Stimulated activated CD8-positive, alpha-beta memory T cell treated with anti-CD3 and anti-CD28 coated beads, Interleukin-12 subunit alpha, Interleukin-12 subunit beta, amount 100 ng/mL, for 1 hour (primary cell): ENCODE results near the gene PLCG1.

ENCODE experiments used
- DNase-seq: peaks from one replicate; pipeline ENCODE4 v3.0.0-alpha.2; 2020; ENCODE audit warnings: low read depth

Gene PLCG1

GRCh38 chr20:41214202-41214601 is 76.9 kb downstream of the PLCG1 start:
- no peak for DNase-seq

- no peak for DNase-seq
Observed at GRCh38 chr20:41214666-41215065, 77.3 kb downstream of the PLCG1 start.

GRCh38 chr20:41217422-41217821 is 80.1 kb downstream of the PLCG1 start:
- no peak for DNase-seq

- DNase-seq = no peak
Observed at GRCh38 chr20:41218466-41218865, 81.1 kb downstream of the PLCG1 start.

- no peak for DNase-seq
Observed at GRCh38 chr20:41219824-41220223, 82.5 kb downstream of the PLCG1 start.

GRCh38 chr20:41221614-41222218 is 84.4 kb downstream of the PLCG1 start:
- no peak for DNase-seq

- DNase-seq = no peak
Observed at GRCh38 chr20:41222296-41222695, 85.0 kb downstream of the PLCG1 start.

- no peak for DNase-seq
Observed at GRCh38 chr20:41222703-41223102, 85.4 kb downstream of the PLCG1 start.

GRCh38 chr20:41223112-41223511 is 85.8 kb downstream of the PLCG1 start:
- no peak for DNase-seq

GRCh38 chr20:41224281-41224680 is 86.9 kb downstream of the PLCG1 start:
- no peak for DNase-seq

- DNase-seq = no peak
Observed at GRCh38 chr20:41225091-41225490, 87.7 kb downstream of the PLCG1 start.

GRCh38 chr20:41226426-41226825 is 89.1 kb downstream of the PLCG1 start:
- no peak for DNase-seq
